HG03558 (cell line): ENCODE results near the gene KIFC3.
"Not testable (repeated sequence)": the region's sequence is repeated elsewhere in the genome, so short reads cannot be mapped to it uniquely, and the experiment has no call there.

Source experiments
- ATAC-seq: cut with Tn5 transposase; IDR thresholded peaks from one replicate; pipeline ENCODE4 v1.9.1; 2021; ENCODE audit warnings: moderate number of reproducible peaks; ENCODE audit not compliant: unreplicated experiment; ENCODE audit errors: extremely low read depth

The KIFC3 gene

GRCh38 chr16:57826706-57827625 is 24.7 kb upstream of the KIFC3 start:
- ATAC-seq = no peak

DNA sequence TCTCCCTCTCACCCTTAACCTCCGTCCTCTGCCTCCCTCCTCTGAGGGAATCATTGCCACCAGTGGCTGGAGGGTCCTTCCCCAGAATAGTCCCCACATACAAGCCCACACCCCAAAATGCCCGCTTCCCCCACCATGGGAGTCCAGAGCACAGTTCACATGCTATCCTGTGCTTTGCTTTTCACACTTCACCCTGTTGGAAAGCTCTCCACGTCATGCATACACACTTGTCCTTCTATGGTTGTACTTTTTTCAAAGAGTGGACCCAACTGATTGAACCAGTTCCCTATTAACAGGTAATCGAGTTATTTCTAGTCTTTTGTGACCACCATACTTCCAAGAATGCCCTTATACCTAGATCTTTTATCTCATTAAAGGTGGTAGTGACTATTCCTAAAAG is 23.8 kb upstream of the KIFC3 start:
- ATAC-seq = no peak

DNA sequence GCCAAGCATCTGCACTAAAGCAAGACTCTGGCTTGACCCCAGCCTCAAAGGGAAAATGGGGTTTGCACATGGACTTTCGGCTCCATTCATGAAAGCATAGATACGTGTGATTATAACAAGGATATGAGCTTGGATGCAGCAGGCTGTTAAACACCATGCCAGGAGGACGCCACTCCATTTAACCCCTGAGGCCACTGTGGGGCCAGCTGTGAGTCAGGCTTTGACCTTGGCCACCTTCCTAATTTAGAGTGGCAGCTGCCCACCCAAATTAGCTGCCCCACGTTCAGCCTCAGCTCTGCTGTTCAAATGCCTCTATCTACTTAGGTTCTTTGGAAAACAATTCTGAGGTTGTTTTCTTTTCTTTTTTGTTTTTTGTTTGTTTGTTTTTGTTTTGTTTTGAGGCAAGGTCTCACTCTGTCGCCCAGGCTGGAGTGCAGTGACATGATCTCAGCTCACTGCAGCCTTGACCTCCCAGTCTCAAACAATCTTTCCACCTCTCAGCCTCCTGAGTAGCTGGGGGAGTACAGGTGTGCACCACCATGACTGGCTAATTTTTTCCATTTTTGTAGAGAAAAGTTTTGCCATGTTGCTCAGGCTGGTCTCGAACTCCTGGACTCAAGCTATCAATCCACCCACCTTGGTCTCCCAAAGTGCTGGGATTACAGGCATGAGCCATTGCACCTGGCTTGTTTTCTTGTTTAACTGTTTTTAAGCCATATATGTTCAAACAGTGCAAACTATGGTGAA is 23.2 kb upstream of the KIFC3 start:
- ATAC-seq = no peak

DNA sequence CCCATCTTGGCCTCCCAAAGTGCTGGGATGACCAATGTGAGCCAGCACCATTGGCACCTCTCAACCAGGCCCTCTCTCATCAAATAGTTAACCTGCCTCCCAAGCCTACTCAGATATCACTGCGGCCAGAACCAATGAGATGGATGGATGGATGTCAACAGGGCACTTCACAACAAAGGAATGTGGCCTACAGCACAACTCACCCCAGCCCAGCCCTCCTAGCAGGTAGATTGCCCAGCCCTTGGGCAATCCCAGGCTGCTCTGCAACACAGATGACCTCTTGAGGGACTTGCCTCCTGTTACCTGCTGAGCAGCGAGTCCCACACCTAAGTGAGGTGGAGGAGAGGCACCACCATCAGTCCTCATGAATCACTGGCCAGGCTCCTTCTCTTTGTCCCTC is 22.6 kb upstream of the KIFC3 start:
- ATAC-seq = no peak

GRCh38 chr16:57823836-57824235 is 21.5 kb upstream of the KIFC3 start:
- no peak for ATAC-seq

GRCh38 chr16:57822856-57823255 is 20.6 kb upstream of the KIFC3 start:
- no peak for ATAC-seq

DNA sequence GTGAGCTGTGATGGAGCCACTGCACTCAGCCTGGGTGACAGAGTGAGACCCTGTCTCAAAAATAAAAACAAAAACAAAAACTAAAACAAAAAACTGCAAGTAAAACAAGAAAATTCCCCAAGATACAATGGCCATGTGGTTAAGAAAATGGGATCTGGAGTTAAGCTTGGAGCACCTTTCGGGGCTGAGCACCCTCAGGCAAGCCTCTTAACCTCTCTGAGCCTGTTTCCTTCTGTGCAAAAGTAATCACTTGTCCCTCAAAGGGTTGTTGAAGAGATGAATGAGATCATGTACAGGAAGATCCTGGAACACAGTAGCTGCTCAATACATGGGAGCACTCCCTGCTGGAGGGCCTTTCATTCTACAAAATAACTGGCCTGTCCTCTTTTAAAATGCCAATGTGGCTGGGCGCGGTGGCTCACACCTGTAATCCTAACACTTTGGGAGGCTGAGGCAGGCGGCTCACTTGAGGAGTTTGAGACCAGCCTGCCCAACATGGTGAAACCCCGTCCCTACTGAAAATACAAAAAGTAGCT is 19.8 kb upstream of the KIFC3 start:
- ATAC-seq = no peak

GRCh38 chr16:57821149-57821971 is 19.1 kb upstream of the KIFC3 start:
- no peak for ATAC-seq

DNA sequence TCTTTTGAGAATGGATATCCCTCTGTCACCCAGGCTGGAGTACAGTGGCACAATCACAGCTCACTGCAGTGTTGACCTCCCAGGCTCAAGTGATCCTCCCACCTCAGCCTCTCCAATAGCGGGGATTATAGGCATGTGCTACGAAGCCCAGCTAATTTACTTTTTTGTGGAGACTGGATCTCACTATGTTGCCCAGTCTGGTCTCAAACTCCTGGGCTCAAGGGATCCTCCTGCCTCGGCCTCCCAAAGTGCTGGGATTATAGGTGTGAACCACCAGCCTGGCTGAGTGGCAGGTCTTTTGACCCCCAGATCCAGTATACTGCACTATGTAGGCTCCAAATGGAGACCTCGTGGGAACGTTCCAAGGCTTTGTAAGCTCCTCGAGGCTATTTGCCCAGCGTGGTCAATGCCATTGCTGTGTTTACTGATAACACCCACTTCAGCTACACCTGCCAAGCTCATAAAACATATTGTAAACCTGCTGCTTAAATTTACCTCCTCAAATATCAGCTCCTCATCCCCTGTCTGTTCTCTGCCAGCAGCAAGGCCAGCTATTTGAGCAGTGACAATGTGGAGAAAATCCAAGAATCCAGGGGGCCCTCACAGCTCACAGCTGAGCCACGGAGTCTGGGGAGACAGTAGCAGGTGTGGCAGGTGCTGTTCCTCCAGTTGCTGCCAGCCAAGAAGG is 16.2 kb upstream of the KIFC3 start:
- no peak for ATAC-seq

DNA sequence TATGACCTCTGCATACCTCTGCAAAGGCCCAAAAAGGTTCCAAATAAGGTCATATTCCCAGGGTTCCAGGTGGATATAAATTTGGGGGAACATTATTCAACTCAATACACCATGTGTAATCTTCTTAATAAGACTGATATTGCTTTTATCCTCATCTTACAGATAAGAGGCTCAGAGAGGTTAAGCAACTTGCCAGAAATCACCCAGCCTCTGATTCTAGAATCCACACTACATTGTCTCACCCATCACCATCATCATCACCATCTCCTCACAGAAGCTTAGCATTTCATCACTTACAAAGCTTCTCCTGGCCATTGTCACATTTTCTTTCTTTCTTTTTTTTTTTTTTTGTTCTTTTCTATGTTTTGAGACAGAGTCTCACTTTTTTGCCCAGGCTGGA is 15.4 kb upstream of the KIFC3 start:
- ATAC-seq = no peak

DNA sequence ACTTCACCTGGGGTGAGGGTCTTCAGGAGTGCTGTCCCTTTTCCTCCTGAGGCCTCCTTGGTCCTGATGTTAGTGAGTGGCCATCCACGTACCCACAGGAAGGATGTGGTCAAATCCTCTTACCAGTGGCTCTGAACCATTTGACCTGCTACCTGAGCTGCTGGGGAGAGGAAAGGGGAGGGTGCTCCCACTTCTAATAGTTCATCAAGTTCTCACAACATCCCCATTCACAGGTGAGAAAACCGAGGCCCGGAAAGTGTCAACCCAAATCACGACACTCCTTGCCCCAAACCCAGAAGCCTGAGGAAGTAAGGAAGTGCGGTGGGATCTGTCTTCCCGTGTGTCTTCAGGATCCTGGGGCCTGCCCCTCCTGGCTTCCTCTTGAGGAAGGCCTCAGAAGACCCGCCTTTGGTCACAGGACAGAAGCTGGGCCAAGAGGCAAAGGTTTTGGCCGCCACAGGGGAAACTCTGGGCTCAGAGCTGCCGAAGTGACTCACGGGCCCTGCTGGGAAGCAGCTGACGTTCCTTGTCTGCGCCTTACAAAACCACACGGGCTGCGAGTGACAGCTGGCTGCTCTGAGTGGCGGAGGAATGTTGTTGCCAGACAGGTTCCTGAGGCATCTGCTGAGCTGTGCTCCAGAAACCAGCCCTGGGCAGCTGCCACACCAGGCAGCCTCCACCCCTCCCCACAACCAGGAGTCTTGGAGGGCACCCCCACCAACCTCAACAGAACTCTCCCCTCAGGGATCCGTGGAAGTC is 13.9 kb upstream of the KIFC3 start:
- no peak for ATAC-seq

GRCh38 chr16:57814896-57815295 is 12.6 kb upstream of the KIFC3 start:
- ATAC-seq = no peak

DNA sequence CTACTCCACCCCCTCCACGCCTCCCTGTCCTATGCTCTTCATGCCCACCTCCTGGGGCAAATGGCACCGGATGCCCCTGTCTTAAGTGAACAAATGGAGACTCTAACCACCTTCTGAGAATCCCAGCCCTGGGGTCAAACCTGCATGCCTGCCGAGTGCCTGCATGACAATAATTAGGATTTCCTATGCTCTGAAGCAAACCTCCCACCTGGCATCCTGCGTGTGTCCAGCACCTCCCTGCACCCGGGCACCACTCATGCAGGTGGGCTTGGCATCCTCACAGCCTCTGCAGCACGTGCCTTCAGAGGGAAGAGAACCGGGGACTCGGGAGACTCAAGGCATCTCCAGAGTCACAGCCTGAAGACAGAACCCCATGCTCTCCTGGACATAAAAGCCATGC is 11.2 kb upstream of the KIFC3 start:
- no peak for ATAC-seq

DNA sequence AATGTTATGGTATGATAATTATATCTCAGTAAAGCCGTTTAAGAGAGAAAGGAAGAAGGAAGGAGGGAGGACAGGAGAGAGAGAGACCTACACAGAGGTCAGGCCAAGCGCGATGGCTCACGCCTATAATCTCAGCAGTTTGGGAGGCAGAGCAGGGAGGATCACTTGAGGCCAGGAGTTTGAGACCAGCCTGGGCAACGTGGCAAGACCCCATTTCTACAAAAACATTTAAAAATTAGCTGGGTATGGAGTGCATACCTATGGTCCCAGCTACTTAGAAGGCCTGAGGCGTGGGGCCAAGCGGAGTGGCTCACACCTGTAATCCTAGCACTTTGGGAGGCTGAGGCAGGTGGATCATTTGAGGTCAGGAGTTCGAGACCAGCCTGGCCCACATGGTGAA is 9.0 kb upstream of the KIFC3 start:
- ATAC-seq = not testable (repeated sequence)

- ATAC-seq = peak; percentile 91
Measured at GRCh38 chr16:57810197-57811031, 8.1 kb upstream of the KIFC3 start.

DNA sequence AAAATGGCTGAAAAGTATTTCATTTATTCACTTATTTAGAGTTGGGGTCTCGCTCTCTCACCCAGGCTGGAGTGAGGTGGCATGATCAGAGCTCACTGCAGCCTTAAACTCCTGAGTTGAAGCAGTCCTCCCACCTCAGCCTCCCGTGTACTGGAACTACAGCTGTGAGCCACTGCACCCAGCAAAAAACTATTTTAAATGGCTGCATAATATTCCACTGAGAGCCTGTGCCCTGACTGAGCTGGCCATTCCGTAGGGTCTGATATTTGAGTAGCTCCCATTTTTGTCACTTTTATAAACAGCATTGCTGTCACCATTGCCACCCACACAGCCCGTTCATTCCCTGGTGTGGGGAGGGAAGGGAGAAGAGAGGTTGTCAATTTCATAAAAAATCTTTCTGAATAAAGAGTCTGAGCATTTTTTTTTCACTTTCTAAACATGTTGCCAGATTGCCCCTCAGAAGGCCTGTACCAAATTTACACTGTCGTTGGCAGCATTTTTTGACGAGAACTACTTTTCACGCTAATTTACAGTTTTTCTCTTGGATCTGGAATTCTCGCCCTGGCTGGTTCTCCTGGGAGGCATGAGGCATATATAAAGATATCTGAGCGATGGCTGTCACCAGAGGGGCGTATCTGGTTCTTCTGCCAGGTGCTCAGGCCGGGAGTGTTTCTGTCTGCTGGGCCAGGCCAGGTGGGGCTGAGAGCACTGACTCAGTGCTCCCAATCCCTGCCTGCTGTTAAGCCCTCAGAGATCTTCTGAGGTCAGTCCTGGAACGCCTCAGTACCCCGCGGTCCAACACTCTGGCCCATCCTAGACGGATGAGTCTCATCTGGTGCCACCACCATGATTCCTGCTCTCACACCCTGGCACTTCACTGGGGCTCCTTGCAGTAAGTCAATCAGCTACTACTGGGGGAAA is 7.2 kb upstream of the KIFC3 start:
- no peak for ATAC-seq

DNA sequence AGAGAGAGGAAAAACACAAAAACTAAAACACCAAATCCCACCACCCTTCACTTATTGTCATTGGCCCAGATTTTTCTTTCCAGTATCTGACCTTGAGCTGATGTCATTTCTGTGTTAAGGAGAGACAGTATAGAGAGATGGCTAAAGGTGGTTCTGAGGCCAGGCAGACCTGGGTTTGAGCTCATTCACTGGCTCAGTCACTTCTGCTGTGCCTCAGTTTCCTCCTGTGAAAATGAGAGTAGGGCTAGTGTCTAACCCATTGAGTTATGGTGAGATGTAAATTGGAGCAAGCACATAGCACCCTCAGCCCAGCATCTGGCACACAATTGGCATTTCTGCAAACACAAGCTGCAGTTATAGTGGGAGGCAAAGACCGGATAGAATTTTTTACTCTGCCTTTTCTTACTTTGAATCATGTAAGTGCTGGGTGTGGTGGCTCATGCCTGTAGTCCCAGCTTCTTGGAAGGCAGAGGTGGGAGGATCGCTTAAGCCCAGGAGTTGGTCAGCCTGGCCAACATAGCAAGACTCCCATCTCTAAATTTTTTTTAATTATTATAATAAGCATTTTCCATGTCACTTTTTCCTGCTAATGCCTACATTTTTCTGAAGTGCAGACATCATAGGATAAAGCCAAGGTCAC is 6.4 kb upstream of the KIFC3 start:
- no peak for ATAC-seq
